GM08714 (cell line): Measurements from ENCODE around the gene NHLRC4.

ENCODE experiments used
- H3K4me3 ChIP-seq: fragments of 200-500 bp; sonication (Bioruptor generic); 2 replicates; pipeline ENCODE4 v1.5.1; 2014; ENCODE audit warnings: mild to moderate bottlenecking, low read length, inconsistent platforms
- ZNF274 ChIP-seq: IDR thresholded peaks from 2 replicates; pipeline ENCODE4 v1.6.1; 2012; ENCODE audit warnings: mild to moderate bottlenecking, low read depth, low read length

The NHLRC4 gene

DNA sequence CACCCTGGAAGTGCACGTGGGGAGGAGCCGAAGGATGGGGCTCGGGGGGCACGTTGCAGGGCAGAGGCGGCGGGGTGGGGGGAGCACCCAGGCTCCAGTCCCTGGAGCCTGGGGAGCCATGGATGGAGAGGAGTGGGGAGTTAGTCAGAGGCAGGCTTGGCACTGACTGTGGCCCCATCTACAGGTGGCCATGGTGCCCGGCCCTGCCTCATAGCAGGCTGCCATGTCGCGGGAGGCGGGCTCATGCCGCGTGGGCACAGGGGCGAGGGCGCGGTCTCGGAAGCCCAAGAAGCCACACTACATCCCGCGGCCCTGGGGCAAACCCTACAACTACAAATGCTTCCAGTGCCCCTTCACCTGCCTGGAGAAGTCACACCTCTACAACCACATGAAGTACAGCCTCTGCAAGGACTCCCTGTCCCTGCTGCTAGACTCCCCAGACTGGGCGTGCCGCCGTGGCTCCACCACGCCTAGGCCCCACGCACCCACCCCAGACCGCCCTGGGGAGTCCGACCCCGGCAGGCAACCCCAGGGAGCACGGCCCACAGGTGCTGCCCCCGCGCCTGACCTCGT is 3.6 kb upstream of the NHLRC4 start:
- H3K4me3 ChIP-seq, result no peak overlapping the region
- TF ChIP-seq ZNF274, result no peak

DNA sequence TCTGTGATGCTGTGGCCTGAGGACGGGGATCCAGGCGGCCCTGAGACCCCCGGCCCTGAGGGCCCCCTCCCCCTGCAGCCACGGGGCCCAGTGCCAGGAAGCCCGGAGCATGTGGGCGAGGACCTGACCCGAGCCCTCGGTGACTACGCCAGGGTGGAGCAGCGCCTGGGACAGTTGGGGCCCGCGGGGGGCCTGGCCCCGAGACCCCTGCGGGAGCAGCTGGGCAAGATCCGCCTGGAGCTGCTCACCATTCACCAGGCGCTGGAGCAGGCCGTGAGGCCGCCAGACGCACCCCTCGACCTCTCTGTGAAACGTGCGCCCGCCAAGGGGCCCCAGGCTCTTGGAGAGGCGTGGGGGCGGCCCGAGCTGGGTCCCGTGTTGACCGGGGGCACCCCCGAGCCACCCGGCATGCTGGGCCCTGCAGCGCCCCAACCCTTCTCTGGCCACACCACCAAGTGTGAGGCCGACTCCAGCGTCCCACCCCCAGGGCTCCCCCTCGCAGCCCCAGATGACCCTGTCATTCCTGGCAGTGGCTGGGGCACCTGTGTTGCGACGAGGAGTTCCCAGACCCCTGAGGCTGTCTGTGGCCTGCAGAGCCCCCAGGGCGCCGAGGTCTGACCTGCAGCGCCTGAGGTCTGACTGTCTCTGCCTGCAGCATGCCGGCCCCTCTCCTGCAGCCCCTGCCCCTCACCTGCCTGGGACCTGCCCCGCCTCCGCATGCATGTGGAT is 2.0 kb upstream of the NHLRC4 start:
- no peak for TF ChIP-seq ZNF274

DNA sequence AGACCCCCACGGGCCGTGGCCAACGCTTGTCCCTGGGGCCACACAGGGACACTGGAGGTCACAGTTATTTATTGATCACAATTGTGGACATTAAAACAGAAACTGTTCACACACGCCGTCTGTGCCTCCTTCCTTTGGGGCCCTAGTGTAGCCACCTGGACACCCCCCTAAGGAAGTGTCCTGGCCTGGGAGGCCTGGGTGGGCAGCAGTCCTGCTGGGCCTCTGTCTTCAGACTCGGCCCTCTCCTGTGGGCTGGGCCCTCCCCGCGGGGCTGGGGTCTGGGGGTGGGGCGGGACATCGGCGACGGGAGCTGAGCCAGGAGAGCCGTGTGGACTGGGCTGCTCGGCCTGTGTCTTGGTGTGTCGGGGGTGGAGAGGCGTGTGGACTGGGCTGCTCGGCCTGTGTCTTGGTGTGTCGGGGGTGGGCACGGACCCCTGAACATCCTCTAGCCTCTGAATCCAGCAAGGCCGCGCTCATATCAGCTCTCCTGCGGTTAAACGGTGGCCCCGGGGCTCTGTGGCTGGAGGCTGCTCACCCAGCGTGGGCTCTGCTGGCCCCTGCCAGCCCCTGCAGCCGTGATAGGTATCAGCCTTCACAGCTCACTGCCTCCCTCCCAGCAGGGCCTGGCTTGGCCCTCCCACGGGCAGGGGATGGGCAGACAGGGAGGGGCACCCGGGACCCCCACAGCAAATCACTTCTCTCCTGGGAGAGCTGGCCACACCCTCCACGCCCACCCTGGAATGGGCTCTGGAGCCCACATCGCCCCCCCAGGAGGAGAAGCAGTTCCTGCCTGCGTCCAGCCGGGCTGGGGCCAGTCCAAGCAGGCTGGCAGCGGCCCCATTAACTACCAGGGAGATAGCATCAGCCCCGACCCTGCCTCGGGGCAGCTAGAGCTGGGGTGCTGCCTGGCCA is 1.1 kb upstream of the NHLRC4 start:
- no peak overlapping the region for H3K4me3 ChIP-seq
- no peak for TF ChIP-seq ZNF274

More for the DNA sequence above, 2.0 kb upstream of the NHLRC4 start:
- no peak overlapping the region for H3K4me3 ChIP-seq

DNA sequence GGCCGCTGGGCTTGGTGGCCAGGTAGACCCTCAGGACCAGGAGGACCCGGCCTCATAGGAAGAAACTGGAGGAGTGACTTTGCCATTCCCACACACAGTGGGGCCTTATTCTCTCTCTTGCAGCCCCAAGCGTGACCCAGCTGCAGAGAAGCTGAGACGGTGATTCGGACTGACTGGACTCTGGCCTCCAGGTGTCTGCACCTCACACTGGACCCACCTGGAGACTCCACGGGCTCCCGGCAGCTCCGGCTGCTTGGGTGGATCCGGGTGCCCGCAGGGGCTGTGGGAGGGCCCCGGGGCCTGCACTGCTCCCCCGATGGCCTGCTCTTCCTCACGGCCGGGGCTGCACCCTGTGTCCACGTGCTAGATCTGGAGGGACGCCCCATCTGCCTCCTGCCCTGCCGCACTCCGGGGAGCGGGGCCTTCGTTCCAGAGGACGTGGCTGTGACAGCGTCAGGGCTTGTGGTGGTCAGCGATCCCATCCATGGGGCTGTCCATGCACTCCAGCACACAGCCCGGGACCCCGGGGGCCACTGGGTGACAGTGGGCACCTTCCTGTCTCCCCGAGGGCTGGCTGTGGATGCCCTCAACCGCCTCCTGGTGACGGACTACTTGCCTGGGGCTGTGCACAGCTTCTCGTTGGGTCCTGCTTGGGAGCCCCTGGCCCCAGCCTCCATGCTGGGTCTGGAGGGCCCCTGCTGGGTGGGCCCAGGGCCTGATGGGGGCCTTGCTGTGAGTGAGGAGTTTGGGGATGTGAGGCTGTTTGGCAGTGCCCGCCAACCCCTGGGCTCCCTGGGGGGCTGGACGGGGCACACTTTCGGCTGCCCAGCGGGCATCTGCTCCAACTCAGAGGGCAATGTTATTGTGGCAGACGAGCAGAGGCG is 810 bp downstream of the NHLRC4 start:
- no peak for TF ChIP-seq ZNF274
- no peak overlapping the region; the same call in 1 of the 2 replicates for H3K4me3 ChIP-seq

DNA sequence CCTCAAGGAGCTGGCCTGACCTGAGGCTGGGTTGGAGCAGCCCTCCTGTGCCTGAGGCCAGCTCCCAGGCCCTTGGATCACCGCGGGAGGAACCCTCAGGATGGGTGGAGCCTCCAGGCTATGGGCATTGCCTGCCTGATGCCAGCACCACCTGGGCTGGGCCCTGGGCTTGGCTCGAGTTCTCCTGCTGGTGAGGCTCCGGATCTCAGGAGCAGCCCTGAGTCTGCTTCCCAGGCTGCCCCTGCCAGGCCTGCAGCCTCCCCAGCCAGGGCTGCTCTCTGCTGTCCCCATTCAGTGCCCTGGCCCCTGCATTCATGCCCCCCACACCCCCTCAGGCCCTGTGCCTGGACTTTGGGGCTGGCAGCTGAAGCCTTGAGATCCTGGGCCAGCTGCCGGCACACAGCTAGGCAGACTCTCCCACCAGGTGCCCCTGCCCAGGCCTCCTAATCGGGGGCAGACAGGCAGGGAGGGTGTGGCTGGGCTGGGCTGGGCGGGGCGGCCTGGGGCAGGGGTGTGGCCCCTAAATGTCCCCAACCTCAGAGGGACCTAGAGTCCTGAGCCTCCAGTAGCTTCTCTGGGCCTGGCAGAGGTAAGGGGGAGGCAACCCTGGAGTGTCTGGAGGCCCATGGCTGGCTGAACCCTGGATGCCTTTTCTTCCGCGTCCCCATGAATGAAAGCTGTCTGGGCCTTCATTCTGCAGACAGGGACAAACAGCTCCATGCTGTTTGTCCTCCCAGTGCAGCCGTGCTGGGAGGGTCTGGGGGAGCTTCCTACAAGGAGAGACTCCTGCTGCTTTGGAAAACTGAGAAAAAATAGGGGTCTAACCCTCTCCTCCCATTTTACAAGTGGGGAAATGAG is 1.8 kb downstream of the NHLRC4 start:
- peak overlapping the region; percentile 56; the same call in 1 of the 2 replicates for H3K4me3 ChIP-seq
- no peak for TF ChIP-seq ZNF274

DNA sequence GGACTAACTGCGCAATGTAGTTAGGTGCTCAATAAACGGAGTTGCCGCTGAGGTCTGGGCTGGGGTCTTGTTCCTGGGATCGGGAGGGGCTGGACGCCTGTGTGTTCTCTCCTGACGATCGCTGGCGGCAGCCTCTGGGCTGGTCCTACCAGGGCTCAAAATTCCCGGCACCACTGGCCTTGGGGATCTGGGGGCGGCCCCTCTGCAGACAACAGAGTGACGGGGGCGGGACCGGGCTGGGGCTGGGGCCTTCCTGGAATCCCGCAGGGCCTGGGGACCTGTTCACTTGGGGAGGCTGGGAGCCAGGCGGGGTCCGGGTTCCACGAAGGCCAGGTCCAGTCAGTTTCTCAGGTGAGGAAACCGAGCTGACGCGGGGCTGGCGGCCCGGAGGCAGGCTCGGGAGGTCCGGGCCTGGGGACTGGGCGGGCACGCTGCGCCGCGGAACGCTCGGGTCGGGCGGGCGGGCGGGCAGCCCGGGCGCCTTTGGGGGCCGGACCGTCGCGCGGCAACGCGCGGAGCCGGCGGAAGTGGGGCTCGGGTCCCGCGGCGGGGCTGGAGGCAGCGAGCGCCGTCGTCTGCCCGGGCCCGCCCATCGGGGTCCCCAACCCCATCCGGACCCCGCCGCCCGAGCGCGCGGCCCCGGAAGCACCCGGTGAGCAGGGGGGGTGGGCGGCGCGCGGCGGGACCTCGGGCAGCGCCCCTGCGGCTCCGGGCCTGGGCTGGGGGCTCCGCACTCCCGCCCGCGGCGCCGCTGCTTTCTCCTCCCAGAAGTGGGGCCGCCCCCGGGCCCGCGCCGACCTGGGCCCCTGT is 2.8 kb downstream of the NHLRC4 start, which contains the start of gene PIGQ:
Gene PIGQ (plus strand): TSS at position 524 of the 810 bp plus-strand sequence. CDS start 4,107 bp downstream, outside the sequence.
- TF ChIP-seq ZNF274, result no peak
- peak within 1 kb of the TSS; percentile 98 for H3K4me3 ChIP-seq

DNA sequence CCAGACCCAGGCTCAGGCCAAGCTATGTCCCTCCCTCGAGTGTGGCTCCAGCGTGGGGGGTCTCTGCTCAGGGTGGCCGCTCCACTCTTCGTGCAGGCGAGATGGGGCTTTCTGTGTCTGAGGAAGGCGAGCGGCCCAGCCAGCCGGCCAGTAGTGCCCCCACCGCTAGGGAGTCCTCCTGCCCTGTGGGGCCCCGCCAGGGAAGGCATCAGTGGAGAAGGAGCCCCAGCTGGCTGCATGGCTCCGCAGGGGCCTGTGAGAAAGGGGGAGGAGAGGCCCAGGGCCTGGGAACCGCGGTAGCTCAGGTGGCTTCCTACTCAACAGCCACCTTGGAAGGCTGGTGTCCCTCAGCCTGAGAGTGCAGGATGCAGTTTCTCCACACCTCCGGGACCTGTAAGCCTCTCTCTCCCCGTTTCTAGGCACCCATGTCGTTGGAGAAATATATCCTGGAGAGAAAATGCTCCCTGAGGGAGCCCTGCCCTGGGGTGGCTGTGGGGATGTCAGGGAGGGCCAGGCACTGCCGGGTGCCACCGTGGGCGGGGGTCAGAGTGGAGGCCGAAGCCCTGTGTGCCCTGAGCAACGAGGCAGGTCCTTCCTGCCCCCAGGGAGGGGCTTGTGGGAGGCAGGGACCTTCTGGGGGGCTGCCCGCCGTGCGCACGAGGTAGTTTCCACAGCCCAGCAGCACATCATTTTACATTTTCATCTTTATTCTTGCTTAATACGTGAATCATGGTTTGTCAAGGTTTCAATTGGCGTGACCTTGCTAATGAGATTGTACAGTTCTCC is 6.3 kb downstream of the NHLRC4 start:
- TF ChIP-seq ZNF274, result no peak
- no peak overlapping the region for H3K4me3 ChIP-seq

DNA sequence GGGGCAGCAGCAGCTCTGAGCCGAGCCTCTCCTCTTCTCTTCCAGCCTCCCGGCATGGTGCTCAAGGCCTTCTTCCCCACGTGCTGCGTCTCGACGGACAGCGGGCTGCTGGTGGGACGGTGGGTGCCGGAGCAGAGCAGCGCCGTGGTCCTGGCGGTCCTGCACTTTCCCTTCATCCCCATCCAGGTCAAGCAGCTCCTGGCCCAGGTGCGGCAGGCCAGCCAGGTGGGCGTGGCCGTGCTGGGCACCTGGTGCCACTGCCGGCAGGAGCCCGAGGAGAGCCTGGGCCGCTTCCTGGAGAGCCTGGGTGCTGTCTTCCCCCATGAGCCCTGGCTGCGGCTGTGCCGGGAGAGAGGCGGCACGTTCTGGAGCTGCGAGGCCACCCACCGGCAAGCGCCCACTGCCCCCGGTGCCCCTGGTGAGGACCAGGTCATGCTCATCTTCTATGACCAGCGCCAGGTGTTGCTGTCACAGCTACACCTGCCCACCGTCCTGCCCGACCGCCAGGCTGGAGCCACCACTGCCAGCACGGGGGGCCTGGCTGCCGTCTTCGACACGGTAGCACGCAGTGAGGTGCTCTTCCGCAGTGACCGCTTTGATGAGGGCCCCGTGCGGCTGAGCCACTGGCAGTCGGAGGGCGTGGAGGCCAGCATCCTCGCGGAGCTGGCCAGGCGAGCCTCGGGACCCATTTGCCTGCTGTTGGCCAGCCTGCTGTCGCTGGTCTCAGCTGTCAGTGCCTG is 7.4 kb downstream of the NHLRC4 start:
- no peak overlapping the region for H3K4me3 ChIP-seq
- no peak for TF ChIP-seq ZNF274

DNA sequence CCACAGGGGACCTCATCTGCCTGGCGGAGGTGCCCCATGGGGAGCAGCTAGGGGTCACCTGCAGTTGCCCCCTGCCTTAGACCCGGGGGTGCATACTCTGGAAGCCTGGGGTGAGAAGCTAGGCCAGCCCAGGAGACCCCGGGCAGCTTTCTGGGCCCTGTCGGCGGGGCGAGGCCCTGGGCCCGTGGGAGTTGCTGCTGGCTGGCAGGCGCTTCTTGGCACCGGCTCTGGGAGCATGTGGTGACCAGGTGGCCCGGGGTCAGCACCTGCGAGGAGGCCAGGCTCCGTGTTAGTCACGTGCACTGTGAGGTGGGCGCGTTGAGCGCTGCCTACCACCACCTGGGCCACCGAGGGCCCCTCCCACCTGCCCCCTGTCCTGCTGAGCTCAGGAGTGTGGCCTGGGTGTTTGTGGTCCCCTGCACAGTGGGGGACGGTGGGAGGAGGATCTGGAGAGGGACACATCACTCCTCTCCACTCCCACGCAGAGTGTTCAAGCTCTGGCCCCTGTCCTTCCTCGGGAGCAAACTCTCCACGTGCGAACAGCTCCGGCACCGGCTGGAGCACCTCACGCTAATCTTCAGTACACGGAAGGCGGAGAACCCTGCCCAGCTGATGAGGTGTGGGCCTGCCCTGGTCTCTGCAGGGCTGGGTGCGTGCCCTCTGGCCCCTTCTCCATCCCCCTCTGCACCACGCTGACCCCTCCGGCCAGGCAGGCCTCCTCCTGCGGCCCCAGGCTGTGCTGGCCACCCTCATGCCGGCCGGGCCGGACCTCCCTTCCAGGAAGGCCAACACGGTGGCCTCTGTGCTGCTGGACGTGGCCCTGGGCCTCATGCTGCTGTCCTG is 8.8 kb downstream of the NHLRC4 start:
- no peak overlapping the region for H3K4me3 ChIP-seq
- TF ChIP-seq ZNF274, result no peak
